ENCODE data around the gene LRRC8E.
A peak's percentile ranks its signal among the peaks of the same experiment; 100 is the strongest.

LRRC8E gene

GRCh38 chr19:7900931-7901330 lies 12.6 kb downstream of the LRRC8E start:
- ATAC-seq (no peak), DNase-seq (no peak)
- Mint-ChIP-seq H3K4me3 (no peak overlapping the region), H3K4me1 (peaks cover 29% of the 10 kb centered on the region), H3K27ac (no peak overlapping the region), H3K9me3 (no peaks in the 10 kb centered on the region), H3K36me3 (ENCODE audit: low read depth) (peaks cover 14% of the 10 kb centered on the region), H3K27me3 (peaks cover 5% of the 10 kb centered on the region)

GRCh38 chr19:7901337-7901736 lies 13.0 kb downstream of the LRRC8E start:
- peaks cover 14% of the 10 kb centered on the region for H3K36me3 Mint-ChIP-seq (ENCODE audit: low read depth)
- no peak for ATAC-seq
- H3K4me1 Mint-ChIP-seq, result peaks cover 32% of the 10 kb centered on the region
- DNase-seq, result no peak
- H3K4me3 Mint-ChIP-seq, result no peak overlapping the region
- no peak overlapping the region for H3K27ac Mint-ChIP-seq
- peaks cover 5% of the 10 kb centered on the region for H3K27me3 Mint-ChIP-seq
- H3K9me3 Mint-ChIP-seq, result no peaks in the 10 kb centered on the region

- Mint-ChIP-seq H3K27me3 (peaks cover 5% of the 10 kb centered on the region), H3K27ac (peak overlapping the region; percentile 98)
Measured at GRCh38 chr19:7902796-7903243, 14.5 kb downstream of the LRRC8E start.

GRCh38 chr19:7903244-7904073 lies 15.1 kb downstream of the LRRC8E start, which contains the start of gene MAP2K7:
Gene MAP2K7, plus strand, starts transcription at chr19:7903877. Its CDS starts 68 bp downstream, at chr19:7903945.
- Mint-ChIP-seq H3K36me3 (ENCODE audit: low read depth) (peaks cover 14% of the 10 kb centered on the region), H3K27ac (peak within 1 kb of the TSS; percentile 98), H3K4me1 (peaks cover 35% of the 10 kb centered on the region), H3K4me3 (peak within 1 kb of the TSS; percentile 88), H3K27me3 (peaks cover 5% of the 10 kb centered on the region), H3K9me3 (no peaks in the 10 kb centered on the region)
- DNase-seq, result peak; percentile 100
- ATAC-seq, result peak; percentile 82

More at GRCh38 chr19:7902796-7903243, 14.5 kb downstream of the LRRC8E start:
- peaks cover 35% of the 10 kb centered on the region for H3K4me1 Mint-ChIP-seq
- H3K9me3 Mint-ChIP-seq, result no peaks in the 10 kb centered on the region
- DNase-seq (no peak), ATAC-seq (no peak)
- H3K36me3 Mint-ChIP-seq (ENCODE audit: low read depth), result peaks cover 14% of the 10 kb centered on the region
- peak overlapping the region; percentile 86 for H3K4me3 Mint-ChIP-seq

GRCh38 chr19:7904074-7905020 lies 16.0 kb downstream of the LRRC8E start:
- Mint-ChIP-seq H3K4me1 (peaks cover 35% of the 10 kb centered on the region), H3K27ac (peak overlapping the region; percentile 88), H3K9me3 (no peaks in the 10 kb centered on the region), H3K27me3 (peaks cover 5% of the 10 kb centered on the region), H3K36me3 (ENCODE audit: low read depth) (peaks cover 14% of the 10 kb centered on the region), H3K4me3 (peak overlapping the region; percentile 88)
- DNase-seq (no peak), ATAC-seq (peak; percentile 25)

GRCh38 chr19:7905268-7905667 lies 17.0 kb downstream of the LRRC8E start:
- H3K27me3 Mint-ChIP-seq, result peaks cover 5% of the 10 kb centered on the region
- ATAC-seq (no peak), DNase-seq (no peak)
- H3K9me3 Mint-ChIP-seq, result no peaks in the 10 kb centered on the region
- peak overlapping the region; percentile 88 for H3K27ac Mint-ChIP-seq
- H3K36me3 Mint-ChIP-seq (ENCODE audit: low read depth), result peaks cover 14% of the 10 kb centered on the region
- peaks cover 35% of the 10 kb centered on the region for H3K4me1 Mint-ChIP-seq
- peak overlapping the region; percentile 88 for H3K4me3 Mint-ChIP-seq

GRCh38 chr19:7905859-7906258 lies 17.5 kb downstream of the LRRC8E start:
- peaks cover 18% of the 10 kb centered on the region for H3K36me3 Mint-ChIP-seq (ENCODE audit: low read depth)
- no peaks in the 10 kb centered on the region for H3K9me3 Mint-ChIP-seq
- H3K27me3 Mint-ChIP-seq, result peaks cover 5% of the 10 kb centered on the region
- H3K4me3 Mint-ChIP-seq, result peak overlapping the region; percentile 24
- H3K27ac Mint-ChIP-seq, result peak overlapping the region; percentile 33
- no peak for ATAC-seq
- DNase-seq, result no peak
- H3K4me1 Mint-ChIP-seq, result peaks cover 35% of the 10 kb centered on the region

- no peak overlapping the region for H3K27ac Mint-ChIP-seq
- H3K9me3 Mint-ChIP-seq, result no peaks in the 10 kb centered on the region
Measured at GRCh38 chr19:7907122-7907521, 18.8 kb downstream of the LRRC8E start.

GRCh38 chr19:7907544-7907943 lies 19.2 kb downstream of the LRRC8E start:
- no peak overlapping the region for H3K4me3 Mint-ChIP-seq
- ATAC-seq (no peak), DNase-seq (no peak)
- H3K4me1 Mint-ChIP-seq, result peaks cover 30% of the 10 kb centered on the region
- H3K9me3 Mint-ChIP-seq, result no peaks in the 10 kb centered on the region
- H3K27me3 Mint-ChIP-seq, result peaks cover 5% of the 10 kb centered on the region
- no peak overlapping the region for H3K27ac Mint-ChIP-seq
- peaks cover 21% of the 10 kb centered on the region for H3K36me3 Mint-ChIP-seq (ENCODE audit: low read depth)

More at GRCh38 chr19:7907122-7907521, 18.8 kb downstream of the LRRC8E start:
- Mint-ChIP-seq H3K4me3 (no peak overlapping the region), H3K36me3 (ENCODE audit: low read depth) (peaks cover 21% of the 10 kb centered on the region), H3K27me3 (peaks cover 5% of the 10 kb centered on the region), H3K4me1 (peaks cover 32% of the 10 kb centered on the region)
- DNase-seq (no peak), ATAC-seq (no peak)

- no peaks in the 10 kb centered on the region for H3K9me3 Mint-ChIP-seq
- no peak for DNase-seq
- no peak for ATAC-seq
- H3K4me1 Mint-ChIP-seq, result peaks cover 24% of the 10 kb centered on the region
- peaks cover 4% of the 10 kb centered on the region for H3K27me3 Mint-ChIP-seq
- no peak overlapping the region for H3K27ac Mint-ChIP-seq
- H3K4me3 Mint-ChIP-seq, result no peak overlapping the region
- peaks cover 23% of the 10 kb centered on the region for H3K36me3 Mint-ChIP-seq (ENCODE audit: low read depth)
Measured at GRCh38 chr19:7908078-7908699, 19.9 kb downstream of the LRRC8E start.

GRCh38 chr19:7908742-7909461 lies 20.6 kb downstream of the LRRC8E start:
- no peak overlapping the region for H3K4me3 Mint-ChIP-seq
- no peak for DNase-seq
- no peak for ATAC-seq
- no peaks in the 10 kb centered on the region for H3K27me3 Mint-ChIP-seq
- H3K4me1 Mint-ChIP-seq, result peaks cover 19% of the 10 kb centered on the region
- peaks cover 19% of the 10 kb centered on the region for H3K36me3 Mint-ChIP-seq (ENCODE audit: low read depth)
- H3K27ac Mint-ChIP-seq, result no peak overlapping the region
- H3K9me3 Mint-ChIP-seq, result no peaks in the 10 kb centered on the region

- no peak overlapping the region for H3K4me3 Mint-ChIP-seq
- DNase-seq (no peak), ATAC-seq (no peak)
- no peaks in the 10 kb centered on the region for H3K9me3 Mint-ChIP-seq
- H3K27ac Mint-ChIP-seq, result no peak overlapping the region
- no peaks in the 10 kb centered on the region for H3K27me3 Mint-ChIP-seq
- H3K4me1 Mint-ChIP-seq, result peaks cover 16% of the 10 kb centered on the region
- H3K36me3 Mint-ChIP-seq (ENCODE audit: low read depth), result peaks cover 19% of the 10 kb centered on the region
Measured at GRCh38 chr19:7909471-7910067, 21.3 kb downstream of the LRRC8E start.

GRCh38 chr19:7910321-7911161 lies 22.2 kb downstream of the LRRC8E start:
- H3K27ac Mint-ChIP-seq, result no peak overlapping the region

More at GRCh38 chr19:7910321-7911161, 22.2 kb downstream of the LRRC8E start:
- Mint-ChIP-seq H3K4me1 (peaks cover 12% of the 10 kb centered on the region), H3K27me3 (peaks cover 10% of the 10 kb centered on the region), H3K4me3 (no peak overlapping the region), H3K36me3 (ENCODE audit: low read depth) (peaks cover 13% of the 10 kb centered on the region), H3K9me3 (no peaks in the 10 kb centered on the region)
- DNase-seq (no peak), ATAC-seq (no peak)
